ENCODE data around the gene MGST1. TPM values are rescaled to one million over a fixed set of nuclear protein-coding genes. Genes with fewer than 3 reads are reported as not detected.

MGST1 gene
- 80.6 TPM for polyA plus RNA-seq (2012; ENCODE audit: low read depth, missing spikeins)

GRCh38 chr12:16347391-16348298 lies at the start of gene MGST1:
Gene MGST1 (plus strand): TSS chr12:16347645. CDS start chr12:16354253, 6,608 bp downstream.
- no peak for TF ChIP-seq PAX5 (IDR thresholded peaks at IDR 0.05; ENCODE audit: insufficient read depth, low read length, severe bottlenecking)
- no peak for TF ChIP-seq POU2F2 (IDR thresholded peaks at IDR 0.05; ENCODE audit: low read depth, low read length)
- TF ChIP-seq TAF1 (IDR thresholded peaks at IDR 0.05; ENCODE audit: low read depth, low read length): peak; percentile 50; the same call in 1 of the 2 replicates
- TF ChIP-seq POLR2A (IDR thresholded peaks at IDR 0.05; ENCODE audit: low read depth, low read length): peak; percentile 81
- peak; percentile 70; the same call in 1 of the 2 replicates for TF ChIP-seq POLR2AphosphoS5 (IDR thresholded peaks at IDR 0.05; ENCODE audit: low read depth, low read length)
- FAIRE-seq (peak; percentile 95), DNase-seq (ENCODE audit: insufficient read length, low spot score) (peak; percentile 19)

GRCh38 chr12:16299403-16299802 lies 48.0 kb upstream of the MGST1 start:
- DNase-seq (ENCODE audit: insufficient read length, low spot score) (no peak), FAIRE-seq (no peak)
- TF ChIP-seq PAX5 (IDR thresholded peaks at IDR 0.05; ENCODE audit: insufficient read depth, low read length, severe bottlenecking) (no peak), POU2F2 (IDR thresholded peaks at IDR 0.05; ENCODE audit: low read depth, low read length) (no peak), SPI1 (IDR thresholded peaks at IDR 0.05; ENCODE audit: low read depth, low read length) (no peak), POLR2AphosphoS5 (IDR thresholded peaks at IDR 0.05; ENCODE audit: low read depth, low read length) (no peak), POLR2A (IDR thresholded peaks at IDR 0.05; ENCODE audit: low read depth, low read length) (no peak), TAF1 (IDR thresholded peaks at IDR 0.05; ENCODE audit: low read depth, low read length) (no peak)

GRCh38 chr12:16300122-16300521 lies 47.3 kb upstream of the MGST1 start:
- DNase-seq (ENCODE audit: insufficient read length, low spot score): no peak
- FAIRE-seq: no peak
- TF ChIP-seq POLR2AphosphoS5 (IDR thresholded peaks at IDR 0.05; ENCODE audit: low read depth, low read length) (no peak), SPI1 (IDR thresholded peaks at IDR 0.05; ENCODE audit: low read depth, low read length) (no peak), TAF1 (IDR thresholded peaks at IDR 0.05; ENCODE audit: low read depth, low read length) (no peak), POU2F2 (IDR thresholded peaks at IDR 0.05; ENCODE audit: low read depth, low read length) (no peak), PAX5 (IDR thresholded peaks at IDR 0.05; ENCODE audit: insufficient read depth, low read length, severe bottlenecking) (no peak), POLR2A (IDR thresholded peaks at IDR 0.05; ENCODE audit: low read depth, low read length) (no peak)

GRCh38 chr12:16300736-16301135 lies 46.7 kb upstream of the MGST1 start:
- no peak for DNase-seq (ENCODE audit: insufficient read length, low spot score)
- no peak for TF ChIP-seq PAX5 (IDR thresholded peaks at IDR 0.05; ENCODE audit: insufficient read depth, low read length, severe bottlenecking)
- TF ChIP-seq TAF1 (IDR thresholded peaks at IDR 0.05; ENCODE audit: low read depth, low read length): no peak
- TF ChIP-seq POLR2A (IDR thresholded peaks at IDR 0.05; ENCODE audit: low read depth, low read length): no peak
- TF ChIP-seq SPI1 (IDR thresholded peaks at IDR 0.05; ENCODE audit: low read depth, low read length): no peak
- no peak for TF ChIP-seq POU2F2 (IDR thresholded peaks at IDR 0.05; ENCODE audit: low read depth, low read length)
- no peak for TF ChIP-seq POLR2AphosphoS5 (IDR thresholded peaks at IDR 0.05; ENCODE audit: low read depth, low read length)
- no peak for FAIRE-seq

GRCh38 chr12:16303939-16304338 lies 43.5 kb upstream of the MGST1 start:
- FAIRE-seq (no peak), DNase-seq (ENCODE audit: insufficient read length, low spot score) (no peak)
- TF ChIP-seq POLR2AphosphoS5 (IDR thresholded peaks at IDR 0.05; ENCODE audit: low read depth, low read length): no peak

- no peak for TF ChIP-seq POLR2A (IDR thresholded peaks at IDR 0.05; ENCODE audit: low read depth, low read length)
- no peak for DNase-seq (ENCODE audit: insufficient read length, low spot score)
- FAIRE-seq: no peak
Measured at GRCh38 chr12:16307856-16308475, 39.5 kb upstream of the MGST1 start.

GRCh38 chr12:16310934-16311333 lies 36.5 kb upstream of the MGST1 start:
- FAIRE-seq (no peak), DNase-seq (ENCODE audit: insufficient read length, low spot score) (no peak)
- TF ChIP-seq POU2F2 (IDR thresholded peaks at IDR 0.05; ENCODE audit: low read depth, low read length) (no peak), TAF1 (IDR thresholded peaks at IDR 0.05; ENCODE audit: low read depth, low read length) (no peak), POLR2AphosphoS5 (IDR thresholded peaks at IDR 0.05; ENCODE audit: low read depth, low read length) (no peak), POLR2A (IDR thresholded peaks at IDR 0.05; ENCODE audit: low read depth, low read length) (no peak), SPI1 (IDR thresholded peaks at IDR 0.05; ENCODE audit: low read depth, low read length) (no peak), PAX5 (IDR thresholded peaks at IDR 0.05; ENCODE audit: insufficient read depth, low read length, severe bottlenecking) (no peak)

GRCh38 chr12:16323010-16323409 lies 24.4 kb upstream of the MGST1 start:
- no peak for TF ChIP-seq POLR2AphosphoS5 (IDR thresholded peaks at IDR 0.05; ENCODE audit: low read depth, low read length)
- TF ChIP-seq PAX5 (IDR thresholded peaks at IDR 0.05; ENCODE audit: insufficient read depth, low read length, severe bottlenecking): no peak
- TF ChIP-seq SPI1 (IDR thresholded peaks at IDR 0.05; ENCODE audit: low read depth, low read length): no peak
- no peak for TF ChIP-seq TAF1 (IDR thresholded peaks at IDR 0.05; ENCODE audit: low read depth, low read length)
- TF ChIP-seq POLR2A (IDR thresholded peaks at IDR 0.05; ENCODE audit: low read depth, low read length): no peak
- no peak for TF ChIP-seq POU2F2 (IDR thresholded peaks at IDR 0.05; ENCODE audit: low read depth, low read length)
- FAIRE-seq (no peak), DNase-seq (ENCODE audit: insufficient read length, low spot score) (no peak)

GRCh38 chr12:16323638-16324037 lies 23.8 kb upstream of the MGST1 start:
- DNase-seq (ENCODE audit: insufficient read length, low spot score) (no peak), FAIRE-seq (no peak)

GRCh38 chr12:16324272-16324671 lies 23.2 kb upstream of the MGST1 start:
- TF ChIP-seq POLR2A (IDR thresholded peaks at IDR 0.05; ENCODE audit: low read depth, low read length): no peak
- no peak for TF ChIP-seq POU2F2 (IDR thresholded peaks at IDR 0.05; ENCODE audit: low read depth, low read length)
- TF ChIP-seq TAF1 (IDR thresholded peaks at IDR 0.05; ENCODE audit: low read depth, low read length): no peak
- no peak for TF ChIP-seq SPI1 (IDR thresholded peaks at IDR 0.05; ENCODE audit: low read depth, low read length)
- TF ChIP-seq POLR2AphosphoS5 (IDR thresholded peaks at IDR 0.05; ENCODE audit: low read depth, low read length): no peak
- TF ChIP-seq PAX5 (IDR thresholded peaks at IDR 0.05; ENCODE audit: insufficient read depth, low read length, severe bottlenecking): no peak
- DNase-seq (ENCODE audit: insufficient read length, low spot score) (no peak), FAIRE-seq (no peak)

More at GRCh38 chr12:16323638-16324037, 23.8 kb upstream of the MGST1 start:
- TF ChIP-seq POU2F2 (IDR thresholded peaks at IDR 0.05; ENCODE audit: low read depth, low read length) (no peak), TAF1 (IDR thresholded peaks at IDR 0.05; ENCODE audit: low read depth, low read length) (no peak), POLR2A (IDR thresholded peaks at IDR 0.05; ENCODE audit: low read depth, low read length) (no peak)

Data from GM12891 (cell line).